NB4 (cell line): ENCODE results near the gene ZNF236.

Experiments used
- DNase-seq: peaks from one replicate; pipeline ENCODE4 v3.0.0; 2010; ENCODE audit warnings: low read depth
- H3K4me3 ChIP-seq: one replicate; pipeline ENCODE4 v1.5.1; 2011; ENCODE audit warnings: mild to moderate bottlenecking, low read depth, low read length, moderate library complexity
- CTCF ChIP-seq: IDR thresholded peaks from one replicate; pipeline ENCODE4 v1.5.1; 2012; ENCODE audit warnings: low read depth, low read length
- MAX ChIP-seq: IDR thresholded peaks from 2 replicates; pipeline ENCODE4 v1.6.1; 2011; ENCODE audit warnings: low read depth, low read length
- MYC ChIP-seq: IDR thresholded peaks from 2 replicates; pipeline ENCODE4 v1.6.1; 2011; ENCODE audit warnings: low read depth, low read length
- POLR2A ChIP-seq: IDR thresholded peaks from 2 replicates; pipeline ENCODE4 v1.6.1; 2011; ENCODE audit warnings: mild to moderate bottlenecking; ENCODE audit not compliant: insufficient read length; ENCODE audit errors: extremely low read depth

ZNF236 gene

GRCh38 chr18:77013811-77014521 is 191.6 kb downstream of the ZNF236 start:
- H3K4me3 ChIP-seq, result no peak overlapping the region
- no peak for DNase-seq
- TF ChIP-seq CTCF, result no peak
- TF ChIP-seq MYC, result no peak
- no peak for TF ChIP-seq POLR2A

GRCh38 chr18:77014538-77014937 is 192.2 kb downstream of the ZNF236 start:
- no peak for DNase-seq
- no peak for TF ChIP-seq POLR2A
- no peak for TF ChIP-seq MYC
- TF ChIP-seq MAX, result no peak
- TF ChIP-seq CTCF, result no peak
- no peak overlapping the region for H3K4me3 ChIP-seq

GRCh38 chr18:77015169-77015568 is 192.8 kb downstream of the ZNF236 start:
- DNase-seq, result peak; percentile 67
- TF ChIP-seq MAX (no peak), CTCF (no peak), MYC (no peak), POLR2A (no peak)
- no peak overlapping the region for H3K4me3 ChIP-seq

GRCh38 chr18:77015771-77016710 is 193.7 kb downstream of the ZNF236 start:
- H3K4me3 ChIP-seq, result no peak overlapping the region
- TF ChIP-seq CTCF, result no peak
- no peak for TF ChIP-seq POLR2A
- no peak for TF ChIP-seq MYC
- no peak for TF ChIP-seq MAX
- DNase-seq, result no peak

- TF ChIP-seq MAX (no peak), CTCF (no peak), POLR2A (no peak), MYC (no peak)
These were observed 194.6 kb downstream of the ZNF236 start for GRCh38 chr18:77016936-77017335.

More at GRCh38 chr18:77016936-77017335, 194.6 kb downstream of the ZNF236 start:
- DNase-seq, result no peak
- H3K4me3 ChIP-seq, result no peak overlapping the region
